Midbrain (tissue), 1 donor: ENCODE data around the gene CDK18.
"Not testable (repeated sequence)": the region's sequence is repeated elsewhere in the genome, so short reads cannot be mapped to it uniquely, and the experiment has no call there.

ENCODE experiments used
- DNase-seq: peaks from one replicate; lab custom pipeline; 2025; lab: John Stamatoyannopoulos, UW

Gene CDK18

DNA sequence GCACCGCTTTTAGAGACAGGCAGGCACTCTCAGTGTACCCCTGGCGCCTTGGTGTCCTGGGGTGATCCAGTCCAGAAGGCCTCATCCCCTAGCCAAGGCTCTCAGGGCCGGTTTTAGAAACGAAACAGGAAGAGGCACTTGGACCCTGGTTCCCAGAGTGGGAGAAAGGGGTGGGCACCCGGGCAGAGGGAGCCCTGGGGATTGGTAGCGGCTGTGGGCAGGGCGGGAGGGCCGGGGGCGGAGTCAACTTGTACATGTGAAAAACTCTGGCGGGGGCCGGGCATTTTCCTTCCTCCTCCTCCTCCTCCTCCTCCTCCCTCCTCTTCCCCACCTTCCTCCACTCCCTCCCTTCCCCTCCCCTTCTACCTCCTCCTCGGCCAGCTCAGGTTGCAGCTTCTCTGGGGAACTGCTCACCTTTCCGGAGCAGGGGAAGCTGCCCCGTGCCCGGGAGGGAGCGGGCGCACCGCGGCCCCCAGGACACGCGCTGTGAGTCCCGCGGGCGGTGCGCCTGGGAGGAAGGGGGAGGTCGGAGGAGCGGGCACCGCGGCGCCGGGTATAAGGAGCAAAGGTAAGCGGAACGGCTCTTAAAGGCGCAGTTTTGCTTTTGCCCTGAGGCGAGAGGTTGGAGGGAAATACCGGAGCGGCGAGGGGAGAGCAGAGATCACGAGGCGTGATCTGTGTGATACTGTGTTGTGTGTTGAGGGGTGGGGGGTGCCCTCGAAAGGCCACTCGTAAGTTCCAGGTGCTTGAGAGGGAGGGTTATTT is at the start of gene CDK18:
TSS of gene CDK18 (plus strand) at position 359 of the 765 bp plus-strand sequence. CDS start 18,499 bp downstream, outside the sequence.
- DNase-seq = peak; percentile 87

DNA sequence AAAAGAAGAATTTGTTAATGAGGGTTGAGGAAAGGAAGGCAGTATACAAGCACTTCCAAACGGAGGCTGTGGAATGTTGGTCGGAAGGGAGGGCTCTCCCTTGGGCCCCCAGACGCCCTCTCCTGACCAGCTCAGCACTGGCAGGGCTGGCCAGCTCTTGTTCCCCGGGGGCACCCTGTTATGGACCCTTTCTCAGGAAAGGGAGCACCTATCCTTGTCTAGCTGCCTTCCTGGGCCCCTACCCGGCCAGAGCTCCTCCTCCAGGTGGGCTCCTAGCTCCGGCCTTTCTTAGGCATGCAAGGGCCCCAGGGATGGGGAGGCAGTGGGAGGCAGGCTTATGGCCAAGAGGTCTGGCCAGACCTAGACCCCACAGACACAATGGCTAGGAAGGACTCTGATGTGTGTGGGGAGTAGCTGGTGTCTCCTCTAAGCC is 49.5 kb upstream of the CDK18 start:
- no peak for DNase-seq

DNA sequence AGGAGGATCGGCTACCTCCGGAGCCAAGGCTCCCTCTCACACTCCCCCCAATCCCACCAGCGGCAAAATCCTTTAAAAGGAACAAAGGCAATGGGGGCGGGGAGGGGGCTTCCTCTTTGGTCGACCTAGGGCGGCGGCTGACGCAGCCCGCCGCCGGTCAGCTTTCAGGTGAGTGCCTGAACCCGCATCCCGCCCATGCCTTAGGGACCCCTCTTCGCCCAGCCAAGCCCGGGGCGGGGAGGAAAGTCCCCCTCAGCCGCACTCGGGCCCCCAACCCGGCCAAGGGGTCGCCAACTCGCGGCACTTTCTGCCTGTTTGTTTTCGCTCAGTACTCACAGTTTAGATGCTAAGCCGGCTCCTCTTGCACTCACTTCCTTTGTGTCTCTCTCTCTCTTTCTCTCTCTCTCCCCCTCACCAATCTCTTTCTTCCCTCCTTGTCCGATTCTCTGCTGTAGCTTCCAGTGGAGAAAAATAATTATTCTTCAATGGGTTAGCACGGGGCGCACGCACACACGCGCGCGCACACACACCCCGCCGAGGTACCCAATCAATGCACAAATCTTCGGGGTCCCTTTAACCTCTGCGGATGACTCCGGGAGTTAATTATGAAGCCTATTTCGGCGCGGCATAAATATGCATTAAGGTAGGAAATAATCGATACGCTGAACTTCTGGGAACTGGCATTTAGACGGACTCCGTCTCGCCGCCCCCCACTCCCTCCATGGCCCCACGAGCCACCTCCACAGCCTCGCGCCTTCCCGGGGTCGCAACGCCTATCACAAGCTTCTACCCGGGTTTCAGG is 48.7 kb upstream of the CDK18 start, which contains the start of gene BLACAT1:
TSS of gene BLACAT1 (minus strand) at position 465 of the 802 bp plus-strand sequence.
- no peak for DNase-seq

DNA sequence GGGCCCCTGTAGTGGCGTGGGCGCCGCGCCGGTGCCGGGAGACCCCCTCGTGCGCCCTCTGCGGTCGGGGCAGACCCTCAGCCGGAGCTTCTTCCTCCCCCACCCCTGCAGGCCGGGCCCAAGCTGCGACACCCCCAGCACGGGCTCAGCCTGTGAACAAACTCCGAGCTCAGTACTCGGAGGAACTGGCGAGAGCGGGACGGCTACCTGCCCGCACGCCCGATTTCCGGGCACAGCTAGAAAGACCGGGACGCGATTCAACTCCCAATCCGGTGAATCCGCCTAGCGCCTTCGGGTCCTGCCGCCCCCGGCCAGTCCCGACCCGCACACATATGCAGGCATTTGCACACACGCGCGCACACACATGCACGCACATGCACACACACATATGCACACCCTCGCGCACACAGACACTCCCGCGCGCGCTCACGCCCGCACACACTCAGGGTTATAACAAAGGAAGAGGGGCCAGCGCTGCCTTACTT is 48.0 kb upstream of the CDK18 start:
- no peak for DNase-seq

DNA sequence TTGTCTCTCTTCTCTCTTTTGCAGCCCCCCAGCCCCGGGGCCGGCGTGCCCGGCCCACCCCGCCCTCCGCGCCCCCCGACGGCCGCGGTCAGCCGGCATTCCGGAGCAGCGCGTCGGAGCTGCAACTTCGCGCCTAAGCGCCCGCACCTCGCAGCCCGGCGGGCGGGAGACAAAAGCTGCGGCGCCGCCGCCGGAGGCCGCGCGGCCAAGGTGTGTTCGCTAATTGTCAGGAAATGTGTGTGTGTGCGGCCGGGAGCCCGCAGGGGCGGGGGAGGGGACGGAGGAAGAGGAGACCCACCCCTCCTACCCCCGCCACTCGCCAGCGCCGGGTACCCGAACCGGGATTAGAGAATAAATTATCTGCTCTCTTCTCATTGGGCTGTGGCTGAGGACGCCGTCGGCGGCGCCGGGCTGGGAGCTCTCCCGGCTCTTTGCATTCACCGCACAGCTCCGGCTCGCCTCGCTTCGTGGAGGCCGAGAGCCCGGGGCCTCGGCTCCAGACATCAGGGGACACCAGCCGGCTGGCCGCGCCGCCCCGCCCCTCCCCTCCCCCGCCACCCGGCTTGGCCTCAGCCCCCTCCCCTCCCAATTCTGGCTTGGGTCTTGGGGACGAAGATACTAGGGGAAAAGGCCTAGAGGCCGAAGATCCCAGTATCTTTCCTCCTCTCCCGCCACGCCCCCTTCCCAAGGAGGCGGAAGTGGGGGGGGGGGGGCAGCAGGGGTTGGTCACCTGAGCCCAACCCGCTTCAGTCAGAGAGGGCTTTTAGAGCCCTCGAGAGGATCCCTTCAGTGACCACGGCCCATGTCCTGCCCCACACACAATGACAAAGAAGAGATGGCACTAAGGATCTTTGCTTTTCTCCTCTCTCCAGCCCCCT is 47.4 kb upstream of the CDK18 start:
- DNase-seq = no peak

DNA sequence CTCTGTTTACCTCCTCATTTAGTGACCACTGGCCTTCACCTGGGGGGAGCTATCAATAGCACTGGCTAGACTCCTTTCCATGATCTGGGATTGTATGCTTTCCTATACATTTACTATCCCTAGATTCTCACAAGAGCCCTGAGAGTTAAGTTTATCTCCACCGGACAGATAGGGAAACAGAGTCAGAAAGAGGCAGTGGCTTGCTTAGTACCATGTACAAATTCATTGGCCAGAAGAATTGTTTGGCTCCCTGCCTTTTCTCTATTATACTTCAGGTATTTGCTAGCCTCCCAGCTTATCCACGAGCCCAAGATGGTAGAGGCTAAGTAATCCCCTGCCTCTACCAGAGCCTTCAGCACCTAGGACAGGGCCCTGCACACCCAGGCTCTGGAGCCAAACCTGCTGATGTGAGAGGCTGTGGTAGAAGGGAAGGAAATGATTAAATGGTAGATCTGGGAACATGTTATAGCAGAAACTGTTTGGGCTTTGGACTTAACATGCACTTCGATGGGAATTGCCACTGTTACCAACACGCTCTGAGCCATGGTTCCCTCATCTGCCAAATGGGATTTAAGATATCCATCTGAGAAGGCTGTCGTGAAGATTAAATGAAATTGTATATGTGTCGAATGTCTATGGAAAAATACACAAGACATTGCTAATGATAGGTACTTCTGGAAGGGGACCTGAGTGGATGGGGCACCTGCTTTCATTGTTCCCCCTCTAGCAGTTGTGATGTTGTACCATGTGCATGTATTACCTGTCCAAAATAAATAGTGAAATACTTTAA is 45.5 kb upstream of the CDK18 start:
- DNase-seq = no peak

DNA sequence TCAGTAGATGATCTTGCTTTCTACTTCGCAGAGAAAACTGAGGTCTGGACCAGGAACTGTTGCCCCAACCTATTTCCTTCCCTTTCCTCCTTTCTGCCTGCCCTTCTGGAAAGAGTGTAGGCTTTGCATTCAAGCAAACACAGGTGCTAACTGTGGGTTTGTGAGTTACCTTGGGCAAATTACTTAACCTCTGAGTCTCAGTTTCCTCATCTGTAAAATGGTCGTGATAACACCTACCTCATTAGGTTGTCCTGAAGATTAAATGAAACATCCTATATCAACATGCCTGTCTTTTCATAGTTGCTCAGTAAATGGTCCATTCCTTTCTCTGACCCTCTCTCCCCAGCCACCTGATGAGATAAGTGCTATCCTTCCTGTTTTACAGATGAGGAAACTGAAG is 39.1 kb upstream of the CDK18 start:
- DNase-seq = no peak

DNA sequence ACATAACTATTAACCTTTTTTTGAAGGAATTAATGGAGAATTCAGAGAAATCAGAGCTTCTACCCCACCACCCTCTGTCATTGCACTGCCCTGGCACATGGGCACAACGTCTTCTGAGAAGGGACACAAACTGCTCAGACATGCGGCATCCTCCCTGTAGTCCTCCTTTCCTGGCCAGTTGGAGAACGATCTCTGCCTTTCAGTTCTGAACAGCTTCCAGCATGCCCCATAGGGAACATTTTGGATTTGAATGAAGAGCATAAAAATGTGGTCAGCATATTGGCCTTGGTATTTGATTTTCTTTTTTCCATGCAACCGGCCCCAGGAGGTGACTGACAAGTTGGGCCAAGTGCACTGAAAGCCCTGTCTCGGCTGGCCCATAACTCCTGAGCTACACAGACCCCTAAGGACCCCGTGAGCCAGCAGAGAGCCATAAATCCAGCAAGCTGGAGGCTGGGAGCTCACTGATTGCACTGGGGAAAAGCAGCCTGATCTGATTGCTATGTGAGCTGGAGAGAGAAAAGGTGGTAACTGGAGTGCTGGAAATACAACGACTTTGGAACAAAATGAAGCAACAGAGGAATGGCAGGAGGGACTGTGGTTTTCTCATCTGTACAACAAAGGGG is 37.8 kb upstream of the CDK18 start:
- DNase-seq = no peak

DNA sequence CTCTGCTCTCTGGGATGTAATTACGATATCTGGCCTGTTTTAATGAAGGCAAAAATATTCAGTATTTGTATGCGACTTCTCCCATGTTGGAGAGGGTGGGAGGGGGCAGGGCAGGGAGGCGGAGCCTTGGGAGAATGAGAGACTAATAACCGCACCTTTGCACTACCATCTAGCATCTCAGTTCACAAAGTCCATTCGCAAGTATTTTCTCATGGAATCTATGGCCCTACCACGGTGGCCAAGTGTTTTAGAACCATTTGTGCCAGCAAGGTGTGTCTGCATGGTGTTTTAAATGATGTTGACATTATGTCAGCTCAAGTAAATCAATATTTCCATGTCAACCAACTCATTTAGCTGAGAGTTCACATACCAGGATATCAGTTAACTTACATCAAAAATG is 34.3 kb upstream of the CDK18 start:
- DNase-seq = no peak

DNA sequence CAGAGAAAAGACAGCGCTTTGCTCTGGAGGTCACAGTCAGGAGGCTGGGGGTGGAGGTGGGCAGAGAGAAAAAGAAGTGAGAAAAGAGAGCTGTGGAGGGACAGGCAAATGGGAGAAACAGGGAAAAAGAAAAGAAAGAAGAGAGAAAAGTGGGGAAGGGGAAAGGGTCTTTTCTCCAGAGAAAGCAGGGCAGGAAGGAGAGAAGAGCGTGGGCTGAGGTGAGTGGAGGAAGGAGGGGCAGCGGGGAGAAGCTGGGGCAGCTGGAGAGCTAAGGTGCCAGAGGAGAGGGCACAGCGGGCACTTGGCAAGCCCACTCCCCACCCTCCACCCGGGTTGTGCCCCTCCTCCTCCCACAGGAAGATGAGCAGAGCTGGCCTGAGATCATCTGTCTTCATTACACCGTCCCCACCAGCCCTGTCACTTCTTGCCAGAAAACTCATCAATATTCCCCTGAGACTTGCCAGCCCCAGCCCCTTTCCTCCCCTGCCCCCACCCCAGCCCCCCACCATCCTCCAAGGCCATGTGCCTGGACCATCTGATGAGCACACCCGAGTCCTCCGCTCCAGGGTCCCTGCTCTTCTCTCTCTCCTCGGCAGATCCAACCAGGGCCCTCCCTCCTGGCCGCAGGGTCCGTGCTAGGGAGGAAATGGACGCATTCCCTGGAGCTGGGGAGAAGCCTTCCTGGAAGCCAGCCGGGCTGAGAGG is 31.6 kb upstream of the CDK18 start:
- no peak for DNase-seq

DNA sequence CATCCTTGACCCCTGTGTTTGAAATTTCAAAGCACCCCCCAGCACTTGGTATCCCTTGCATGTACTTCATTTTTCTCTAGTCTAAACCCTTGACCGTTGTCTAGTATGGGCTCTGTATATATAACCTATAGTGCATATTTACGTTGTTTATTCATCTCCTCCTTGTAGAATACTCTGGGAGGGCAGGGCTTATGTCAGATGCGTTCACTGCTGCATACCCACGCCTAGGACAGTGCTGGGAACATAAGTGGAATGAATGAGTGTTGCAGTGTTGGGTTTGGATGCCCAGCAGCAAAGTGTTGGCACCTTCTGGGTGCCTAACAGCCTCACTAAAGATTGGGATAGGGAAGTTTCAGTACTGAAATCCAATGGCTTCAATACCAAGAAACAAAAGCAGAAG is 31.0 kb upstream of the CDK18 start:
- DNase-seq = no peak

DNA sequence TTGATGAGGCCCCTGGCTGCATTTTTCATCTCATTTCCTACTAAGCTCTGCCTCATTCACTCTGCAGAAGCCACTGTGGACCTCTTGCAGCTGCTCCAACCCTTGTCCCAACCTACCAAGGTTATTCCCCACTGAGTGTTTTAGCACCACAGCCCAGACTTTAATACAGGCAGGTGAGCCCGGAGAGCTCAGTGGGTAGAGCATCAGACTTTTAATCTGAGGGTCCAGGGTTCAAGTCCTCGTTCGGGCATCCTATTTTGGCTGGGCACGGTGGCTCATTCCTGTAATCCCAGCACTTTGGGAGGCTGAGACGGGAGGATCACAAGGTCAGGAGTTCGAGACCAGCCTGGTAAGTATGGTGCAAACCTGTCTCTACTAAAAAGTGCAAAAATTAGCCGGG is 30.5 kb upstream of the CDK18 start:
- no peak for DNase-seq

DNA sequence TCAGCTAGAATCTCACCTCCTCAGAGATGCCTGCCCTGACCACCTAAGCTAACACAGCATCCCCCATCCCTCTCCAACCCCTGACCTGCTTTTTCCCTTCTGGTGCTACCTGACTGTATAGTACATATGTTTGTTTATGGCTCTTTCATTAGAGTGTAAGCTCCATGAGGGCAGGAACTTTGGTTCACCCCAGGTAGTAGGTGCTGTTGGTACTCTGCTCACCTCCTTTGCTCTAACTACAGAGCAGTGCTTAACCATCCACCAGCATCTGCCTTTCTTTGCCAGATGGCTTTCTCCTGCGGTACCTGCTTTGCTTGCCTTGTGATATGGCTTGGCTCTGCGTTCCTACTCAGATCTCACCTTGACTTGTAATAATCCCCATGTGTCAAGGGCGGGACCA is 29.9 kb upstream of the CDK18 start:
- no peak for DNase-seq

DNA sequence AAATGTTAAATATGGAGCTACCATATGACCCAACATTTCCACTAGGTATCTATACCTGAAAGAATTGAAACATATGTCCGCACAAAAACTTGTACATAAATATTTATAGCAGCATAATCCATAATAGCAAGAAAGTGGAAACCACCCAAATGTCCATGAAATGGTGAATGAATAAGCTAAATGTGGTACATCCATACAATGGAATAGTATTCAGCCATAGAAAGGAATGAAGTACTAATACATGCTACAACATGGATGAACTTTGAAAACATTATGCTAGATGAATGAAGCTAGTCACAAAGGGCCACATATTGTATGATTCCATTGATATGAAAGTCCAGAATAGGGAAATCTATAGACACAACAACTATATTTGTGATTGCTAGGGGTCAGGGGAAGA is 28.6 kb upstream of the CDK18 start:
- no peak for DNase-seq

DNA sequence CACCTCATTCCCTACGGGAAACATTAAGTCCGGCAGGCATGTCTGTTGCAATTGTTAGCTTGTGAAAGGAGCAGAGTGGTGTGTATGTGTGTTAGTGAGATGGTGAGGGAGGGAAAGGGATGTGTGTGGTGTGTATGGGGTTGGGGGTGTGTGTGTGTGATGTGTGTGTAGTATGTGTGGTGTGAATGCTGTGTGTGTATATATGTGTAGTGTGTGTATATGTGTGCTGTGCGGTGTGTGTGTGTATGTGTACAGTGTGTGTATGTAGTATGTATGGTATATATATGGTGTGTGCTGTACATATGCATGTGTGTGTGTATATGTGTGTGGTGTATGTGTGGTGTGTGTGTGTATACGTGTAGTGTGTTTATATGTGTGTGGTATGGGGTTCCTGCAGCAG is 27.8 kb upstream of the CDK18 start:
- DNase-seq = no peak

DNA sequence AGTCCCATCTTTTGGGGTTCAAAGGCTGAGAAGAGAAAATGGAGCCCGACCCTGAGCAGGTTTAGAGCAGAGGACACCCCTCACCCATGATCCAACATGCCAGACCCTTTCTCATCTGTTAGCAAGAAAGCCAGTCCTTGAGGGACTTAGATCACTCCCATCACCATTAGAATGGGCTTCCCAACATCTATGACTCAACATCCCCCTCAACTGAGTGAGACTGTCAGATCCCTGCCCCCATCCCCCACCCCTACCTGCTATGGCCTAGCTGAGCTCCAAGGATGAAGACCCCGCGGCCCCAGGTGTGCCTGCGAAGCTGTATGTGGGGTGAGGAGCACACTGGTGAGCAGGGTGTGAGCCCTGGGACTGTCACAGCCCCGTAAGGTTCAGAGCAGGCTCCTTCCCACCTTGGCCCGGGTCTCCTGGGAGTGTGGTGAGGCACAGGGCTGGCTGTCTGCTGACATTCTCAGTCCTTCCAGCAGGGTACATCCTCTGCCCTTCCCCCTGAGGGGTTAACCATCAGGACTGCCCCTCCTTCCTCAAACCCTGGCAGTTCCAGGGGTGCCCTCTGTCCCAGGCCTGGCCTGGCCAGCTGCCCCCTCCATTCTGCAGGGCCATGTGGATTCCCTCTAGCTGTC is 27.2 kb upstream of the CDK18 start:
- no peak for DNase-seq

DNA sequence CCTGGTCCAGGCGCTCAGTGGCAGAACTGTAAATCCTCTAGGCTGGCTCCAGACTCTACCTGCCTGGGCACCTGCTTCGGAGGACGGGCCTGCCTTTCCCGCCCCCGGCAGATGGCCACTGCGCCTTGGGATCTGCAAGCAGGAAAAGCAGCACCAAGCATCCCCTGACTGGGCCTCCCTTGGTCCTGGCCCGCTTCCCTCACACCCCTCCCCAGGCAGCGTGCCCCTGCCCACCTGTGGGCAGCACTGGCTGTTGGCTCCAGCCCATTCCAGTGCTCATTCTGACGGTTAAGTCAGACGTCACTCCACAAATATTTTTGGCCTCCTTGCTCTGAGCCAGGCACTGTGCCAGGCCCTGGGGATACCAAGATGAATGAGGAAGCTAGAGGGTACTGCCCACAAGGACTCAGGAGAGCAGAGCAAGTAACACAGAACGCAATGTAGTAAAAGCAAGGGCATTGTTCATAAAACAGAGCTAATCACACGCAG is 26.7 kb upstream of the CDK18 start:
- DNase-seq = no peak

DNA sequence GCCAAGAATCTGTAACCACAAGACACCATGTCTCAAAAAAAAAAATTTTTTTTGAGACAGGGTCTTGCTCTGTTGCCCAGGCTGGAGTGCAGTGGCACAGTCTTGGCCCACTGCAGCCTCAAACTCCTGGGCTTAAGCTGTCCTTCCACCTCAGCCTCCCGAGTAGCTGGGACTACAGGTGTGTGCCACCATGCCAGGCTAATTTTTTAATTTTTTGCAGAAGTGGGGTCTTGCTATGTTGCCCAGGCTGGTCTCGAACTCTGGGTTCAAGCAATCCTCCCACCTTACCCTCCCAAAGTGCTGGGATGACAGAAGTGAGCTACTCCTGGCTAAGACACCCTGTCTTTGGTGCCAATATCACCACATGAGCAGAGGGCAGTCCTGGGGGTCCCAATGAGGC is 25.5 kb upstream of the CDK18 start:
- not testable (repeated sequence) for DNase-seq

DNA sequence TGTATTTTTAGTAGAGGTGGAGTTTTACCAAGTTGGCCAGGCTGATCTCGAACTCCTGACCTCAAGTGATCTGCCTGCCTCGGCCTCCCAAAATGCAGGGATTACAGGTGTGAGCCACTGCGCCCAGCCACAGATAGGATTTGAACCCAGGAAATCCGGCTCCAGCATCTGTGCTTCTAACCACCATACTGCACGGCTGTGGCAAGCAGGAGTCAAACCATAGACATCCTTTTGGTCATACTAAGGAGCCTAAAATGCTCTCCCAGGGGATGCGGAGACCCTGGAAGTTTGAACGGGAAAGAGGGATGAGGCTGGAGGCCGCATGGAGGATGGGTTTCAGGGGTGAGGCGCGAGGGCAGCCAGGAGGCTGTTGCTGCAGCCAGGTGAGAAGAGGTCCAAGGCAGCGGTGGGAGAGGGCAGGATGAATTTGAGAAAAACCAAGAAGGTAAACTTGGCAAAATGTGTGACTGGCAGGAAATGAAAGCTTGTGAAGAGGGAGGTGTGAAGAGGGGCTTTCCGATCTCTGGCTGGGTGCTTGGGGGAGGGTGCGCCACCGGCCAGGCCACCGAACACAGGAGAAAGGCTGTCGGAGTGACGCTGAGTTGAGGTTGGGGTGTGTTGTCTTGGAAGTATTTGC is 24.0 kb upstream of the CDK18 start:
- DNase-seq = no peak
